Neural progenitor cell (in vitro differentiated cells): Measurements from ENCODE around the gene CYFIP1. TPM values are rescaled to one million over a fixed set of nuclear protein-coding genes. Genes with fewer than 3 reads are reported as not detected.
"Not testable (repeated sequence)": the region's sequence is repeated elsewhere in the genome, so short reads cannot be mapped to it uniquely, and the experiment has no call there.

Source experiments
- DNase-seq: peaks from one replicate; pipeline ENCODE4 v3.0.0-alpha.2; 2016; ENCODE audit warnings: low spot score
- H2AFZ ChIP-seq: fragments of 200-600 bp; sonication (generic); replicated peaks from 2 replicates; pipeline ENCODE4 v1.6.1; 2016; ENCODE audit warnings: antibody characterized with exemption
- H3F3A ChIP-seq: fragments of 200-600 bp; sonication (generic); 2 replicates; pipeline ENCODE4 v1.6.1; 2016; ENCODE audit warnings: antibody characterized with exemption, low read depth
- H3K27ac ChIP-seq: fragments of 200-600 bp; sonication (generic); 2 replicates; pipeline ENCODE4 v1.5.1; 2016; ENCODE audit warnings: mild to moderate bottlenecking
- H3K27me3 ChIP-seq: fragments of 200-600 bp; sonication (generic); 2 replicates; pipeline ENCODE4 v1.6.1; 2016; ENCODE audit warnings: mild to moderate bottlenecking, moderate library complexity
- H3K36me3 ChIP-seq: fragments of 200-600 bp; sonication (generic); 2 replicates; pipeline ENCODE4 v1.5.1; 2016
- H3K4me1 ChIP-seq: fragments of 200-600 bp; sonication (generic); 2 replicates; pipeline ENCODE4 v1.6.1; 2016; ENCODE audit warnings: mixed run types
- H3K4me2 ChIP-seq: fragments of 200-600 bp; sonication (generic); 2 replicates; pipeline ENCODE4 v1.6.1; 2016
- H3K4me3 ChIP-seq: fragments of 200-600 bp; sonication (generic); 2 replicates; pipeline ENCODE4 v1.5.1; 2016
- H3K79me2 ChIP-seq: fragments of 200-600 bp; sonication (generic); 2 replicates; pipeline ENCODE4 v1.6.1; 2016; ENCODE audit warnings: low read depth
- H3K9ac ChIP-seq: fragments of 200-600 bp; sonication (generic); 2 replicates; pipeline ENCODE4 v1.6.1; 2016
- H3K9me3 ChIP-seq: fragments of 200-600 bp; sonication (generic); 2 replicates; pipeline ENCODE4 v1.5.1; 2016; ENCODE audit warnings: low read depth
- H4K20me1 ChIP-seq: fragments of 200-600 bp; sonication (generic); 2 replicates; pipeline ENCODE4 v1.6.1; 2016; ENCODE audit warnings: low read depth
- H3K27ac Mint-ChIP-seq: 3 replicates; pipeline ENCODE4 v1.8.0; 2021; ENCODE audit warnings: mixed read lengths
- H3K27me3 Mint-ChIP-seq: 2 replicates; pipeline ENCODE4 v1.8.0; 2022; ENCODE audit warnings: low read depth, mild to moderate bottlenecking, inconsistent platforms, moderate library complexity, mixed read lengths; ENCODE audit not compliant: insufficient read depth
- H3K36me3 Mint-ChIP-seq: 3 replicates; pipeline ENCODE4 v1.8.0; 2021; ENCODE audit warnings: mixed read lengths
- H3K4me1 Mint-ChIP-seq: 3 replicates; pipeline ENCODE4 v1.8.0; 2021; ENCODE audit warnings: mixed read lengths
- H3K4me3 Mint-ChIP-seq: 3 replicates; pipeline ENCODE4 v1.8.0; 2021; ENCODE audit warnings: mild to moderate bottlenecking, moderate library complexity, mixed read lengths
- H3K9me3 Mint-ChIP-seq: 3 replicates; pipeline ENCODE4 v1.8.0; 2020; ENCODE audit warnings: mixed read lengths
- CTCF ChIP-seq: fragments of 200-600 bp; sonication (generic); IDR thresholded peaks from 2 replicates; pipeline ENCODE4 v1.5.1; 2017; ENCODE audit warnings: antibody characterized with exemption, mild to moderate bottlenecking
- EZH2 ChIP-seq: fragments of 200-600 bp; sonication (generic); IDR thresholded peaks from 2 replicates; pipeline ENCODE4 v1.6.1; 2017; ENCODE audit warnings: antibody characterized with exemption, mild to moderate bottlenecking, moderate library complexity
- EZH2phosphoT487 ChIP-seq: fragments of 200-600 bp; sonication (generic); IDR thresholded peaks from 2 replicates; pipeline ENCODE4 v1.6.1; 2017; ENCODE audit warnings: antibody characterized with exemption
- total RNA-seq: library from RNA; depleted of rRNA; stranded (reverse); fragments of >200 nt; gene quantifications from 2 replicates; pipeline ENCODE4 v1.2.3, GENCODE V29; 2015; ENCODE audit warnings: low replicate concordance

Gene CYFIP1
- total RNA-seq, 1 donor from 2014 or later: 94.6 TPM

DNA sequence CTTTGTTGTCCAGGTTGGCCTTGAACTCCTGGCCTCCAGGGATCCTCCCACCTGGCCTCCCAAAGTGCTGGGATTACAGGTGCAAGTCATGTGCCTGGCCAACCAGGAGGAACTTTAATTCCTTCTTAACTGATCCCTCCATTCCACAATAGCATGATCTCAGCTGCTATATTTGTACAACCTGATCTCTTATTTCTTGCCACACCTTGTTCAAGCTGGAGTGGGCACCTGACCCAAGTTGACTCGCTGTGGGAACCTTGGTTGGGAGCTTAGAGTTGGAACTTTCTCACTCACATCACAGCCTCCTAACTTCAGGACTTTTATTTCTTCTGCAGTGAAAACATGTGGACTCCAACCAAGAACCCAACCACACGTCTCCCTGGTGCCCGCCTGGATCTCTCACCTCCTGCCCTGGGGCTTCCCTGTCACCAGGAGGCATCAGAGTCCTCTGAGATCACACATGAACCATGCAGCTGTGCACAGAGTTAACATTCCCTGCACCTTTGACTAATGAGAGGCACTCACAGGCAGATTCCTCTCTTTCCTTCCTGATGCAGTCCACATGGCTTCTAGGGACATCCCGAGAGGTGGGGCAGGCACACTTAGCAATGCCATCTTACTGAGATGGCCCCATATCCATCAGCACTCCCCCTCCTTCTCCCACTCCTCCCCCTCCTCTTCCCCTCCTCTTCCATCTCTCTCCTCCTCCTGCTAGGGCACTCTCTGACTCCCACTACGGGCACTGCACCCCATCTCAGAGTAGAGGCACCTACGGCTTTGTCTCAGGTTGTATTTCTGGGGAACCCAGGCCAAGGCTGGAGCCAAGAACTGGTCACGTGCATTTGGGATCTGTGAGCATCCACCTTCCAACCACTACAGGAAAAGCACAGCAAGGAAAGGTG is 9.7 kb upstream of the CYFIP1 start:
- H3K27ac Mint-ChIP-seq: no peak overlapping the region
- no peaks in the 10 kb centered on the region for H3K9me3 Mint-ChIP-seq
- no peak overlapping the region for H3K4me3 Mint-ChIP-seq

DNA sequence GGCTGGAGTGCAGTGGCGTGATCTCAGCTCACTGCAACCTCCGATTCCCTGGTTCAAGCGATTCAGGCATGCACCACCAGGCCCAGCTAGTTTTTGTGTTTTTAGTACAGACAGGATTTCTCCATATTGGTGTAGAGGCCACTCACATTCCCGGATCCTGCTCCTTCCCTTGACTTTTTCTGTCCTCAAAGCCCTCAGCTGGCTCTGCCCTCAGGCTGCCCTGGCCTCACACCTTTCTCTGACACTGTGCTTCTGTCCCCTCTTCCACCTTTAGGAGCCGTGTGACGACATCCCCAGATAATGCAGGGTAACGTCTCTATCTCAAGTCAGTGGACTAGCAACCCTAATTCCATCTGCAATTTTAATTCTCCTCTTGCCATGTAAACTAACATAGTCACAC is 8.6 kb upstream of the CYFIP1 start:
- no peak overlapping the region for H3K4me3 ChIP-seq
- no peaks in the 10 kb centered on the region for H3K27me3 ChIP-seq
- Mint-ChIP-seq H3K4me3 (peak overlapping the region; percentile 56), H3K9me3 (no peaks in the 10 kb centered on the region), H3K36me3 (no peaks in the 10 kb centered on the region), H3K27ac (no peak overlapping the region), H3K27me3 (no peaks in the 10 kb centered on the region), H3K4me1 (no peaks in the 10 kb centered on the region)
- no peaks in the 10 kb centered on the region for H3K36me3 ChIP-seq
- H3K9ac ChIP-seq: no peak overlapping the region
- H3K4me1 ChIP-seq: no peaks in the 10 kb centered on the region
- TF ChIP-seq EZH2: no peak
- TF ChIP-seq EZH2phosphoT487: no peak
- no peak for TF ChIP-seq CTCF
- no peaks in the 10 kb centered on the region for H3K9me3 ChIP-seq
- no peak overlapping the region for H3K4me2 ChIP-seq
- H2AFZ ChIP-seq: no peak overlapping the region
- no peaks in the 10 kb centered on the region for H3K79me2 ChIP-seq
- H3F3A ChIP-seq: no peaks in the 10 kb centered on the region
- H4K20me1 ChIP-seq: no peaks in the 10 kb centered on the region
- DNase-seq: no peak
- H3K27ac ChIP-seq: no peak overlapping the region

More for the DNA sequence above, 9.7 kb upstream of the CYFIP1 start:
- Histone ChIP-seq H4K20me1 (no peaks in the 10 kb centered on the region), H3K9ac (no peak overlapping the region), H3F3A (no peaks in the 10 kb centered on the region), H3K4me3 (no peak overlapping the region), H3K4me2 (no peak overlapping the region), H3K9me3 (no peaks in the 10 kb centered on the region), H3K4me1 (no peaks in the 10 kb centered on the region), H3K36me3 (no peaks in the 10 kb centered on the region), H3K27me3 (no peaks in the 10 kb centered on the region), H2AFZ (no peak overlapping the region), H3K27ac (no peak overlapping the region), H3K79me2 (no peaks in the 10 kb centered on the region)
- H3K27me3 Mint-ChIP-seq: no peaks in the 10 kb centered on the region
- H3K36me3 Mint-ChIP-seq: peaks cover 2% of the 10 kb centered on the region
- DNase-seq: peak; percentile 4
- TF ChIP-seq EZH2phosphoT487 (no peak), CTCF (no peak), EZH2 (no peak)
- H3K4me1 Mint-ChIP-seq: no peaks in the 10 kb centered on the region

DNA sequence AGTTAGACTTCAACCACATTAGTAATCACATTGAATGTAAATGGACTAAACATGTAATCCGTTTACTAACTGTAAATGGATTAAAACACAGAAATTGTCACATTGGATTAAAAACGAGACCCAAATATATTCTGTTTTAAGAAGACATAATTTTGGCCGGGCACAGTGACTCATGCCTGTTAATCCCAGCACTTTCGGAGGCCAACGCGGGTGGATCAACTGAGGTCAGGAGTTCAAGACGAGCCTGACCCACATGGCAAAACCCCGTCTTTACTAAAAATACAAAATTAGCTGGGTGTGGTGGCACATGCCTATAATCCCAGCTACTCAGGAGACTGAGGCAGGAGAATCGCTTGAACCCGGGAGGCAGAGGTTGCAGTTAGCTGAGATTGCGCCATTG is 1.8 kb upstream of the CYFIP1 start:
- Histone ChIP-seq H3K27me3 (peaks cover 43% of the 10 kb centered on the region), H3F3A (peaks cover 12% of the 10 kb centered on the region), H3K79me2 (peaks cover 29% of the 10 kb centered on the region), H4K20me1 (peaks cover 27% of the 10 kb centered on the region)
- H3K36me3 Mint-ChIP-seq, H2AFZ ChIP-seq, H3K9me3 ChIP-seq, H3K27me3 Mint-ChIP-seq, H3K27ac ChIP-seq, H3K27ac Mint-ChIP-seq, H3K4me1 ChIP-seq, H3K9me3 Mint-ChIP-seq, H3K4me1 Mint-ChIP-seq, DNase-seq, H3K4me3 ChIP-seq, H3K4me2 ChIP-seq, H3K4me3 Mint-ChIP-seq, H3K36me3 ChIP-seq, H3K9ac ChIP-seq: not testable (repeated sequence)
